VCaP (cell line): ENCODE data around the gene SFXN5.

Experiments
- H3K27ac ChIP-seq: fragments of 450-650 bp; 2 replicates; pipeline ENCODE4 v1.5.1; 2017
- CTCF ChIP-seq: fragments of 450-650 bp; conservative IDR thresholded peaks from 2 replicates; pipeline ENCODE4 v1.5.1; 2017; ENCODE audit warnings: mild to moderate bottlenecking, moderate library complexity

The SFXN5 gene

GRCh38 chr2:72950558-72951255, 120.8 kb downstream of the SFXN5 start:
- no peak for TF ChIP-seq CTCF
- no peak overlapping the region for H3K27ac ChIP-seq

- H3K27ac ChIP-seq: no peak overlapping the region
- TF ChIP-seq CTCF: no peak
Observed at GRCh38 chr2:72949642-72950041, 121.9 kb downstream of the SFXN5 start.

GRCh38 chr2:72949045-72949444, 122.5 kb downstream of the SFXN5 start:
- no peak for TF ChIP-seq CTCF
- H3K27ac ChIP-seq: no peak overlapping the region

- H3K27ac ChIP-seq: no peak overlapping the region
- no peak for TF ChIP-seq CTCF
Observed at GRCh38 chr2:72947952-72948830, 123.3 kb downstream of the SFXN5 start.

GRCh38 chr2:72946466-72946865, 125.0 kb downstream of the SFXN5 start:
- no peak overlapping the region for H3K27ac ChIP-seq
- no peak for TF ChIP-seq CTCF

- no peak for TF ChIP-seq CTCF
- no peak overlapping the region for H3K27ac ChIP-seq
Observed at GRCh38 chr2:72945450-72946019, 126.0 kb downstream of the SFXN5 start.

GRCh38 chr2:72944804-72945449, 126.6 kb downstream of the SFXN5 start:
- no peak for TF ChIP-seq CTCF
- no peak overlapping the region for H3K27ac ChIP-seq
